Amniotic epithelial cell (primary cell): ENCODE data around the gene WDTC1.

Experiments used
- DNase-seq: peaks from one replicate; pipeline ENCODE4 v3.0.0-alpha.2; 2010; ENCODE audit warnings: low read depth

Gene WDTC1

DNA sequence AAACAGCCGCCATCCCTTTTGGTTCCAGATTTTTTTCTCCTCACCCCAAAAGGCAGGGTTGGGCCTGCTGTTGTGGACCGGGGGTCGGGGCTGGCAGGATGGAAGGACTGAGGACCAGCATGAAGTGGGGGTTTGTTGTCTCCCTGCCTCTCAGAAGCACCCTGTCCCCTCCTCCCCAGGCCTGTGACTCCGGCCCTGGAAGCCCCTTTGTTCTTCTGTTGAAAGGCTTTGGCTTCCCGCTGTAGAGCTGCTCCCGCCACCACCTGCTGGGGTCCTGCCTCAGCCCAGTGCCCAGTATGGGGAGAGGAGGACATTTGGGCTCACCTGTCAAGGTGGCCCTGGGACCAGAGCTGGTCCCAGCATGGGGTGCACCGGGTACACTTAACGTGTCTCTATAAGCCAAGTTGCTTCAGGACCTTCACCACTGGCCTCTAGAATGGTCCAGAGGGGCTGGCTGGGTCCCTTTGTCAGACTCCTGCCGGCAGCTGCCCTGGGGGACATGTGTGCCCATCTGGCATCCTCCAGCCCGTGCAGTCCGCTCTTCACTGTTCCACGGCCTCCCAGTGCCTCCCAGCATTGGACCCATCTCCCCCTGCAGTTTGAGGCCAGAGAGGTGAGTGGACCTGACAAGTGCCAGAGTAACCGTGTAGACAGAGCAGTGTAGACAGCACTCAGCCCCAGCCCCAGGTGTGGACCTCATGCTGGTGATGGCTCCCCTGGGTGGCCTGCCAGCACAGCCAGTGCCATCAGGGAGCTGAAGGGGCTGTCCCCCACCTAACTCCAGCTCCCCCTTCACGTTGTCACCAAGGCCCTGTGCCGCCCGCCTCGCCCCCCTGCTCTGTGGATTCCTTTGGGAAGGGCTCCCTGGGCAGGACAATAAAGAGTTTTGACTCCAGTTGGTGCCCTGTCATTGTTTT, 101.3 kb downstream of the WDTC1 start:
- no peak for DNase-seq

DNA sequence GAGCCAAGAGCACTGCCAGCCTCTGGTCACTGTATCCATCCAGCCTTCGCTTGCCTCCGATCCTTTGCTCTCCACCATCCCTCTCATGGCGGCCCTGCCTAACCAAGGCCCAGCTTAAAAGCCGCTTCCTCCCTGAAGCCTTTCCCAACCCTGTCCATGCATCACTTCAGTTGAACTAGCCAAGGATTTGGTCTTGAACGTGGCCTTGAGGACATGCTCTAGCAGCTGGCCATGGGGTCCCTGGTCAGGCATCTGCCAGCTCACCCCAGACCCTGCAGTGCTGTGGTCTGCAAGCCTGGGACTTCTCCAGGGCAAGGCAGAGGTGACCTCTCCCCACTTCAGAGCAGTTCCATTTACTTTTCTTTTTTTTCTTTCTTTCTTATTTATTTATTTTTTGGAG, 102.3 kb downstream of the WDTC1 start:
- no peak for DNase-seq

DNA sequence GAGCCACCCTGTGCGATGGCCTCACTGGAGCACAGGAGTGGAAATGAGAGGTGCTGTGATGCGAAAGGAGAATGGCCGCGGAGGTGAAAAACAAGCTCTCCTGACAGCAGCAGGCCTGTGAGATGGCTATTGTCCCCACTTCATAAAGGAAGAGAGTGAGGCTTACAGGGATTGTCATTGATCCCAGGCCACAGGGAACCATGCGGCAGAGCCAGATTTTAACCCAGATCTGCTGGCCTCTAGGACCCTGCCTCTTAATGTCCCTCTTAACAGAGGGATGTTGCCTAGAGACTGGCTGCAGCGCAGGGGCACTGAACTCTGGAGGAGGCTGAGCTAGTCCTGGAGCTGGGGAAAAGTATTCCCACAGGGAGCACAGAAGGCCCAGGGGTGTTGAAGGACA, 104.3 kb downstream of the WDTC1 start:
- no peak for DNase-seq

DNA sequence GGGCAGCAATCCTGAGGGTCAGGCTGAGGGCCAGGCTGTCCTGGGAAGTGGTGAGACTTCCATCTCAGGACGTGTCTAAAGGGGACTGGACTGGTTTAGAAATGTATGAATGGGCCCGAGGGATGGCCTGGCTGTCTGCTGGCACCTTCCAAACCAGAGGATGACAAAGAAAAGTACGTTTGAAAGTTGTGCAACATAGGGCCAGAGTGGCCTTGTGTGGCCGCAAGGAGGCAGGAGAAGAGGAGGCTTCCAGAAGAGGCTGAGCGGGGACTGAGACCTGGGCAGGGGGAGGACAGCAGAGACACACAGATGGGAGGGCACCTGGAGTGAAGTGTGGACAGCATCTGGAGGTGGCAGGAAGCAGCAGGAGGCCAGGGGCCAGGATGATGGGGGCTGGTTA, 104.8 kb downstream of the WDTC1 start:
- no peak for DNase-seq

DNA sequence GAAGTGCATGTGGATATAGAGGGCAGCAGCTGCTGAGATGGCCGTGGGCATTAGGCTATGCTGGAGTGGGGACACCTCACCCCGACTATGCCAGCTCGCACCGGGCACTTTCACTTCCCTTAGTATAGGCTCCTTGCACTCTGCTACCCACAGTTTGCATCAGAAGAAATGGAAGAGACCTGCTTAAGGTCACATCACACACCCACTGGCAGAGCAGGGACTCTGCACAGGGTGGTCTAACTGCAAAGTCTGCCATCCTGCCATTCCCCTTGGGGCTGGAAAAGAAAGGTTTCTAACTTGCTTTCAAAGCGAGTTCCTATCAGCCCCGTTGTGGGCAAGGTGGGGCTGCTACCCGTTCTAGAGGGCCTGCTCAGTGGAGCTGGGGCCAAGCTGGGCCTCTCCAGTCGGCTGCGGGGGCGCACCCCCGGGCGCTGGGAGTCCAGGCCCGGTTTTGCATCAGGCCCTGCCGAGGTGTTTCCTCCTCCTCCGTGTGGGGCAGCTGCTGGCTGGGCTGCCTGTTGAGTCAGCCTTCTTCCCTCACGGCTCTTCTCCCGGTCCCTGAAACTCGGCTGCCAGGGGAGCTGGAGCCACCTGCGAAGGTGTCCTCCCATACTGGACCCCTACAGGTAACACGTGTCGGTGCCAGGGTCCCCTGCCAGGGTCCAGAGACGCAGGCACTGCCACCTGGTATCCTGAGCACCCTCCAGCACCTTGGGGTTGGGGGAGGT, 107.3 kb downstream of the WDTC1 start, which contains the start of gene SYTL1:
Gene SYTL1 (plus strand): TSS at position 498 of the 728 bp plus-strand sequence. CDS start 3,313 bp downstream, outside the sequence.
- DNase-seq, result peak; percentile 65

DNA sequence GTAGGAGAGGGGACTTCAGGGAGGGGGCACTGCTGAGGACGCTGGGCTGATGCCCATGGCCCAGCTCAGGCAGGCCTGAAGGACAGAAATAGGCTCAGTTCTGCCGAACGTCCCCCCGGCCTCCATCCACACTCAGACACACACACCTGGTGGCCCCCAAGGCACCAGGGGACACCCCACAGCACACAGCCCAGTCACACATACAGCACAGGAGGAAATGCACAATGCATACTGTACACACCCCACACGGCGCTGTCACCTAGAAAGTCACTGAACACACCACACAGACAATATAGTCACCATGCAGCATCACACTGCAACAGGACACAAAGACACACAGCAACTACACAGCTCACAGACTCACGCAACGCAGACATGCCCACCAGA, 108.0 kb downstream of the WDTC1 start:
- no peak for DNase-seq

DNA sequence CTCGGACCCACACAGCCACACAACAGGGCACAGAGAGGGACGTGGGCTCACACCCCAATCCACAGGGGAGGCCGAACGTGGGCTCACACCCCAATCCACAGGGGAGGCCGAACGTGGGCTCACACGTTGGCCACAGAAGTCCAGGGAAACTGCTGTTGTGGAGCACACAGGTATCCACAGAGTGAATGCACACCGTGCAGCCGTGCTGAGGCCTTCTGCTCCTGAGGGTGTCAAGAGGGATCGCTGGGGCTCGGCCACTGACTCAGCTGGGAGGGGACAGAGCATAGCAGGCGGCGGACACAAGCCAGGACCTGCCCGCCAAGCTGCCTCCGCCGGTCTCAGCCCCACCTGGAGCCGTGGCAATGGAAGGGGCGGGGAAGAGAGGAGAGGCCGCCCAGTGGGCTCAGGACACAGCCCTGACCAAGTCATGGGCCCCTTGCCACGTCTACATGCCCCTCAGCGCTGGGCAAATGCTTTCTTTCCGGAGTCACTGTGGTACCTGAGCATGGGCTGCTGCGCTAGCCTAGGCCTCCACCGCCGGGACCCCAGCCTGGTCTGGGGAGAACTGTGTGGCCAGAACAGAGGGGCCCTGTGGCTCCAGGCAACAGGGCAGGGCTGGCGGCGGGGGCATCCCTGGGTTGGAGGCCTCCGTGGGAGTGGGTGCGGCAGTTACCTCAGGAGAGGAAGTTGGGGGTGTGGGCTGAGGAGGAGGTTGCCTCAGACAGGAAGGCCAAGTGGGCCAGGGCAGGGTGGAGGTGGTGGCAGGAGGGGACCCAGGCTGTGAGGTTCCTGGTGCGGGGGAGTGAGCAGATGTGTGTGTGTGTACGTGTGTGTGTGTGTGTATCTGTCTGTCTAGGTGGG, 108.6 kb downstream of the WDTC1 start:
- DNase-seq, result no peak

DNA sequence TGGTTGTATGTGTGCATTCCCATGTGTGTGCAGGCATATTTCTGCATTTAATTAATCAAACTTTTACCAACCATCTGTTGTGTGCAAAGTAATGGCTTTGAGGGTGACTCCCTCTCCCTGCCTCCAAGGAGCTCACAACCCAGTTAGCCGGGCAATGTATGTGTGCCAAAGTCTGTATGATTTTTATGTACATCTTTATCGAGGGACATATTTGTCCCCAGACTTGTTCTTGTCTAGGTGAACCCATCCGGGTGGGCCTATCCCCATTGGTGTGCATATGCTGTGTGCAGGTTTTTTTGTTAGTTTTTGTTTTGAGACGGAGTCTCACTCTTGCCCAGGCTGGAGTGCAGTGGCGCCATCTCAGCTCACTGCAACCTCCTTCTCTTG, 109.2 kb downstream of the WDTC1 start:
- DNase-seq, result no peak

DNA sequence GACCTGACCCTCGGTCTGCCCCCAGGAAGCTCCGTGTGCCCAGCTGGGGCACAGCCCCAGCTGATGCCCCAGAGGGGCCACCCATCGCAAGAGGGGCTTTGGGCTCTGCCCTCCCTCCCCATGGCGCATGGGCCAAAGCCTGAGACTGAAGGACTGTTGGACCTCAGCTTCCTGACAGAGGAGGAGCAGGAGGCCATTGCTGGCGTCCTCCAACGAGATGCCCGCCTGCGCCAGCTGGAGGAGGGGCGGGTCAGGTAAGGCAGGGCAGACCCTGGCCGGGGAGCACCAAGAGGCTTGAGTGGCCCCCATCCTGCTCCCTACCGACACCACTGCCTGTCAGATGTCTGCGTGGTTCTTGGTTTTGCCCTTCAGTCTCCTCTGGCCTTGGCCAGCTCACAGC, 110.8 kb downstream of the WDTC1 start:
- no peak for DNase-seq

DNA sequence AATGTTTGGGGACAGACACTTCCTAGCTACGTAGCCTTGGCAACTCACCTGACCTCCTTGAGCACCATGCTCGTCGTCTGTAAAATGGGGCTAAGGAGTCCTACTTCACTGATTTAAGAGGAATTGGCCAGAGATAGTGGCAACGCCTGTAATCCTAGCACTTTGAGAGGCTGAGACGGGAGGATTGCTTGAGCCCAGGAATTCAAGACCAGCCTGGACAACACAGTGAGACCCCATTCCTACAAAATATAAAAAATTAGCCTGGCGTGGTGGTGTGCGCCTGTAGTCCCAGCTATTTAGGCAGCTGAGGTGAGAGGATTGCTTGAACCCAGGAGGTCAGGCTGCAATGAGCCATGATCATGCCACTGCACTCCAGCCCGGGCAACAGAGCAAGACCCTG, 111.9 kb downstream of the WDTC1 start:
- DNase-seq, result no peak

DNA sequence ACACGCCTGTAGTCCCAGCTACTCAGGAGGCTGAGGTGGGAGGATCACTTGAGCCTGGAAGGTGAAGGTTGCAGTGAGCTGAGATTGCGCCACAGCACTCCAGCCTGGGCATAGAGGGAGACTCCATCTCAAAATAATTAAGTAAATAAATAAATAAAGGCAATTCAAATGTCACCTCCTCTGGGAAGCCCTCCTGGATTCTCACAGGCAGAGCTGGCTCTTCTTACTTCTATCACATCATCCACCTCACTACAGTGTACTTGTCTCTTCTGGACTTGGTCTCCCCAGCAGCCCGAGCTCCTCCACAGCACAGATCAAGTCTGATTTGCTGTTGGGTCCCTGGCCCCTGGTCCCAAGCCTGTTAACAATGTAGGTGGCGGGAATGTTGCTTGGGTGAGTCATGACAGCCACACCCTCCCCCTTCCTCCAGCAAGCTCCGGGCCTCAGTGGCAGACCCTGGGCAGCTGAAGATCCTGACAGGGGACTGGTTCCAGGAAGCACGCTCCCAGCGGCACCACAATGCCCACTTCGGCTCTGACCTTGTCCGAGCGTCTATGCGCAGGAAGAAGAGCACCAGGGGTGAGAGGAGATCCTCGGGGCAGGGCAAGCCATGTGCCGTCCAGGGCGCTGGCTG, 112.7 kb downstream of the WDTC1 start:
- no peak for DNase-seq

DNA sequence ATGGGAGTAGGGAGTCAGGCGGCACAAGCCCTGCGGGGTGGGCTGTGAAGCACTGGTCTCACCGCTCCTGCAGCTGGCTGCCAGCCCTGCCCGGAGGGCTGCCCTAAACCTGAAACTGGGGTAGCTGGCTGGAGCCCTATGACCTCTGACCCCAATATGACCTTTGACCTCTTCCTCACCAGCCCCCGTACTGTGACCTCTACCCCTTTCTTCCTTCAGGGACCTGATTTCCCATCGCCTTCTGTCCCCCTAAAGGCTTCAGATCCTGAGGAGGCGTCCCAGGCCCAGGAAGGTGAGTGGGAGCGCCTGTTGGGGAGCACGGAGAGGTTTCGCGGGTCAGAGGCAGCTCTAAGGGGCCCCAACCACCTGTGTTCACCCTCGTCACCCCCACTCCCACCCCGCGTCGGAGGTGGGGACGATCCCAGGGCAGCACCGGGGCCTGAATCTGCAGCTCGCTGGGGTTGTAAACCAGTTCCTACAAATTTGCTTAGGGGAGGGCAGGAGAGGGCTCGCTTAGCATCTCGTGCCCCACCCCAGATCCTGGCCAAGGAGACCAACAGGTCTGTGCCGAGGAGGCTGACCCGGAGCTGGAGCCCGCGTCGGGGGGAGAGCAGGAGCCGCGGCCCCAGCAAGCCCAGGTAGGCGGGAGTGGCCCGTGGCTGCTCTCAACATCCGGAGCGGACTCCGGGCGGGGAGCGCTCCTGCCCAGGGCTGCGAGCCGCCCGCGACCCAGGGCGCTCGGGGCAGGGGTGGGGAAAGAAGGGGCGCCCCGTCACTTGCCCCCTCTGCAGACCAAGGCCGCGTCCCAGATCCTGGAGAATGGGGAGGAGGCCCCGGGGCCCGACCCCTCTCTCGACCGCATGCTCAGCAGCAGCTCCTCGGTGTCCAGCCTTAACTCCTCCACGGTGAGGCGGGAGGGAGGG, 114.7 kb downstream of the WDTC1 start:
- DNase-seq, result no peak

DNA sequence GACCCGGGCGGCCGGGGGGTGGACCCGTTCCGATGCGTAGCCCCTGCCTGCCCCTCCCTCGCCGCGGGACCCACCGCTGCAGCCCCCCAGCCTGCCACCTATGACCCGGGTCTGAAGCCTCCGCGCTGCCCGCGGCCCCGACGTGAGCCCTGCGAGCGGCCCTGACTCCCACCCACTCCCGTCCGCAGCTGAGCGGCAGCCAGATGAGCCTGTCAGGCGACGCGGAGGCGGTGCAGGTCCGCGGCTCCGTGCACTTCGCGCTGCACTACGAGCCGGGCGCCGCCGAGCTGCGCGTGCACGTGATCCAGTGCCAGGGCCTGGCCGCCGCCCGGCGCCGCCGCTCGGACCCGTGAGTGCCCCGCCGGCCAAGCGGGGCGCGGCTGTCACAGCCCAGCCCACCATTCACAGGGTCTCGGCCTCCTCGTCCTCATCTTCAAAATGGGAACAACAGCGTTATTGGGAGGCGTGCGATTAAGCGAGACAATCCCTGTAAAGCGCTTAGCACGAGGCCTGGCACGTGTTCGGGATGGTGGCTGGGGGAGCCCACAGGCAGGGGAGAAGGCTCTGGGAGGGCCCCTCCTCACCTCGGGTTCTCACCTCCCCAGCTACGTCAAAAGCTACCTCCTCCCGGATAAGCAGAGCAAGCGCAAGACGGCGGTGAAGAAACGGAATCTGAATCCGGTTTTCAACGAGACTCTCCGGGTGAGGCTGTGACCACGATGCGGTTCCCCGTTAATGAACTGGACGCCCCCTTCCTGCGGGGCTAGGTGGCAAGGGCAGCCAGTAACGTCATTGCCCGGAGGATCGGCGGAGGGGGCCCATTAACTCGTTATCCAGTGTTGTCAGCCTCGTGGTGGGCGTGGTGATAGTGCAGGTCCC, 115.6 kb downstream of the WDTC1 start:
- DNase-seq, result peak; percentile 70

DNA sequence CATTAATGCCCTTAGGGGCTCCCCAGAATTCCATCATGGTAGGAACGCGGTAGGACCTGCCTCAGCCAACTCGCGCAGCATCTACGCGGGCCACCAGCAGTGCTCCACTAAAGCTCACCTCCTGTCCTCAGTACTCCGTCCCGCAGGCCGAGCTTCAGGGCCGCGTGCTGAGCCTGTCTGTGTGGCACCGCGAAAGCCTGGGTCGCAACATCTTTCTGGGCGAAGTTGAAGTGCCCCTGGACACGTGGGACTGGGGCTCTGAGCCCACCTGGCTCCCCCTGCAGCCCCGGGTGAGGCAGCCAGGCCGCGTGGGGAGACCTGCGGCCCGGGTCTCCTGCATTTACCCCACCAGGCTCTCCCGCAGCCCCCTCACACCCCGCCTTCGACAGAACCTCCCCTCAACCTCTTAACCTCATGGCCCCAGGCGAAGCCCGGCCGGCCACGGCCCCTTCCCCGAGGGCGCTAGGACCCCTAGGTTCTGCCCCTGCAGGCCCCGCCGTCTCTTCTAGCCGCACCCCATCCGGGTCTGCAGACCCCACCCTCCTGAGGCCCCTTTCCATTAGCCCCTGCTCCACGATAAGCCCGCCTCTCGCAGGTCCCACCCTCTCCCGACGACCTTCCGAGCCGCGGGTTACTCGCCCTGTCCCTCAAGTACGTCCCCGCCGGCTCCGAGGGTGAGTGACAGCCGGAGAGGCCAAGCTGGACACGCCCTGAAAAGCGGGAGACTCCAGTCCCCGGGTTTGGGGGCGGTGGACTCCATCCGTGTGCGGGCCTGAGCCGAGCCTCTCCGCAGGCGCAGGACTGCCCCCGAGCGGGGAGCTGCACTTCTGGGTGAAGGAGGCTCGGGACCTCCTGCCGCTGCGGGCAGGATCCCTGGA, 116.5 kb downstream of the WDTC1 start:
- DNase-seq, result peak; percentile 21

DNA sequence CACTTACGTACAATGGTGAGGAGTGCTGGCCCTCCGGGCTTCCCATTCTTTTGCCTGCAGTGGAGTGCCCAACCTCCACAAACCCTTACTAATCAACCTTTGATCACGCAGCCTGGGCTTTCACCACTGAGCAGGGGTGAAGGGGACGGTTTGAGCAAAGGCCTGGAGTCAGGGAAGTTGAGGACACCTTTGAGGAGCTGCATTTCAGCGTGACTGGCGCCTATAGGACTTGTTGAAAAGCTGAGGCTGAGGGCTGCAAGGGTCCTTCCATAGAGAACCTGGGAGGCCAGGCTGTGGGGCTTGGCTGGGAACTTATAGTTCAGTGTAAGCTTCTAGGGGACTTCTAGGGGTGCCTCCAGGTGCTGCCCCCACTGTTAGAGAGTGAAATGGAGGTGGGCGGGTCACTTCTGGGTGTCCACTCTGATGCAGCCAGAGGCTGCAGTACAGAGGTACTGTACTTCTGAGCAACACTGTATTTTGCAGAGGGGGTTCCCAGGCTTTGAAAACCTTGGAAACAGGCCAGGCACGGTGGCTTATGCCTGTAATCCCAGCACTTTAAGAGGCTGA, 117.2 kb downstream of the WDTC1 start:
- DNase-seq, result no peak

DNA sequence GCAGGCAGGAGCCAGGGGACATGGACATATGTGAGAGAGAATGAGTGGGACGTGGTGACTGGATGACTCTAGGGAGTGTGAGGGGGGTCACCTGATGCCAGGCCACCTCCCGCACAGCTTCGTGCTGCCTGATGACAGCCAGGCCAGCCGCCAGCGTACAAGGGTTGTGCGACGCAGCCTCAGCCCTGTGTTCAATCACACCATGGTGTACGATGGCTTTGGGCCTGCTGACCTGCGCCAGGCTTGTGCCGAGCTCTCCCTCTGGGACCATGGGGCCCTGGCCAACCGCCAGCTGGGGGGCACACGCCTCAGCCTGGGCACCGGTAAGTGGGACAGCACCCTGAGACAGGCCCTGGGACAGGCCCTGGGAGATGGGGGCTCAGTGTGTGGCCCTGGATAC, 118.7 kb downstream of the WDTC1 start:
- no peak for DNase-seq

DNA sequence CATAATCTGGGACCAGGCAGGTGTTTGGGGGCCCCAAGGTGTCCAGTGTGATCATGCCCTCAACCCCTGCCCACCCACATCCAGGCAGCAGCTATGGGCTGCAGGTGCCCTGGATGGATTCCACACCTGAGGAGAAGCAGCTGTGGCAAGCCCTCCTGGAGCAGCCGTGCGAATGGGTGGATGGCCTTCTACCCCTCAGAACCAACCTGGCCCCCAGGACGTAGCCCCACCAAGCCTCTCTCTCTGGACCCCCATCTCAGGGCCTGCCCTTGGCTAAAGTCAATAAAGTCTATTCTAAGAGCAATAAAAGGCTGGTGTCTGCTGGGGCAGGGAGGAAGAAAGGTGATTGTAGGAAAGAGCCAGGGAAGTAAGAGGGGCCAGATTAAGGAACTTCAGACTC, 119.2 kb downstream of the WDTC1 start:
- DNase-seq, result no peak

DNA sequence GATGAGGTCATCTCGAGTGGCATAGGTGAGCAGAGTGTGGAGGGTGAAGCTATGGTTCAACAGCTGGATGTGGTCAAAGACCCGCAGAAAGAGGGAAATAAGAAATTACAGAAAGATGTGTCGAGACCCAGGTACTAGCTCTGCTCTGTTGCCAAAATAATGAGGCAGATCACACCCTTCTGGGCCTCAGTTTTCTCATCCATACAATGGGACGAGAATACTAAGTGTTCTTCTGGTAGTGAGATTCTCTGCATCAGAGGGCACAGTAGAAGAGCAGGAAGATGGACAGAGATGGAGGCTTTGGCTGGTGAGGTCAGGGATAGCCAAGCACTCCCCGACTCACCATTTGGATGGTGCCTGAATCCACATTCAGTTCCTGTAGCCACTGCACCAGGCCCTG, 121.3 kb downstream of the WDTC1 start:
- DNase-seq, result no peak

DNA sequence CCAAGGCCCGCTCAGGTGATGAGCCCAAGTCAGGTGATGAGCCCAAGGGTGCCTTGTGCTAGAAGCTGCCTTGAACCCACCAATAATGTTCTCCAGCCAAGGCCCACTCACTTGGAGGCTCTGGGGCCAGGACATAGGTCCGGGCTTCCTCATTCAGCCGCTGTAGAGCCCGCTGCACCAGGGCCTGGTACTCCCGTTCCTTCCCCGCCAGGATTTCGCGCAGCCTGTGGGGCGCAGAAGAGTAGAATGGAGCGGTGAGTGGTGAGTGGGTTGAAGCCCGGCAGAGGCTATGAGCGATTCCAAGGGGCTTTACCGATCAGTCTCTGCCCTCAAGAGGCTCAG, 121.8 kb downstream of the WDTC1 start:
- no peak for DNase-seq
